GM21423 (cell line): ENCODE results near the gene NAB1.
"Not testable (repeated sequence)": the region's sequence is repeated elsewhere in the genome, so short reads cannot be mapped to it uniquely, and the experiment has no call there.

Source experiments
- ATAC-seq: cut with Tn5 transposase; IDR thresholded peaks from one replicate; pipeline ENCODE4 v1.9.1; 2021; ENCODE audit warnings: mild to moderate bottlenecking, moderate library complexity; ENCODE audit not compliant: unreplicated experiment

The NAB1 gene

GRCh38 chr2:190670182-190670946 is 21.5 kb downstream of the NAB1 start:
- ATAC-seq = no peak

DNA sequence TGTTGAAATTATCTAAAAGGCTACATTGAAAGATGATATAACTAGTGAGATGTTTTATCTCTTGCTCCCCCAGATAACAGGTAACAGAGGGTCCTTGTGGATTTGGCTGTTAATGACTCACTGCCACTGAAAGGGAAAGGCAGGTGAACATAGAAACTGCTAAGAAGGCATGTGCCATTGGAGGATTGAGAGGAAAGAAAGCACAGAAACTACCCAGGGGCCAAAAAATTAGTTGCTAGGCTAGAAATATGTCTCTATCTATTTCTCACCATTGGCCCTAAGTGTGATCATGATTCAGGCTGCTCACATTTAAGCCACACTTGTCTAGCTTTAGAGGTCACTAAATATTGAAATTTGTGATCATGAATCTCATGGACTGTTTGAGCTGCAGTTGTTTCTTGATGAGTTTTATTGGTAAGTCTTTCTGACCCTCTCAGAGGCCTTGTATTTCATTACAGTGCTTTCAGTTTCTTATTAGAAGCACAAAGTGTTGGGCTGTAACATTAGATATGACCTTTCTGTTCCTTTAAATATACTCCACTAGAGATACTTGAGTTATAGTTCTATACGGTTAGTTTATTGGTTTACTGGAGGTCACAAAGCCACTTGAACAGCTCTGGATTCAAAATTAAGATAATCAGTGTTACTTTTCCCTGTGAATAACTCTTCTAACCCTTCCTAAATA is 26.2 kb downstream of the NAB1 start:
- peak; percentile 49 for ATAC-seq

- no peak for ATAC-seq
Measured at GRCh38 chr2:190677255-190677654, 28.4 kb downstream of the NAB1 start.

- peak; percentile 57 for ATAC-seq
Measured at GRCh38 chr2:190678444-190679162, 29.7 kb downstream of the NAB1 start.

- ATAC-seq = no peak
Measured at GRCh38 chr2:190679391-190679790, 30.5 kb downstream of the NAB1 start.

DNA sequence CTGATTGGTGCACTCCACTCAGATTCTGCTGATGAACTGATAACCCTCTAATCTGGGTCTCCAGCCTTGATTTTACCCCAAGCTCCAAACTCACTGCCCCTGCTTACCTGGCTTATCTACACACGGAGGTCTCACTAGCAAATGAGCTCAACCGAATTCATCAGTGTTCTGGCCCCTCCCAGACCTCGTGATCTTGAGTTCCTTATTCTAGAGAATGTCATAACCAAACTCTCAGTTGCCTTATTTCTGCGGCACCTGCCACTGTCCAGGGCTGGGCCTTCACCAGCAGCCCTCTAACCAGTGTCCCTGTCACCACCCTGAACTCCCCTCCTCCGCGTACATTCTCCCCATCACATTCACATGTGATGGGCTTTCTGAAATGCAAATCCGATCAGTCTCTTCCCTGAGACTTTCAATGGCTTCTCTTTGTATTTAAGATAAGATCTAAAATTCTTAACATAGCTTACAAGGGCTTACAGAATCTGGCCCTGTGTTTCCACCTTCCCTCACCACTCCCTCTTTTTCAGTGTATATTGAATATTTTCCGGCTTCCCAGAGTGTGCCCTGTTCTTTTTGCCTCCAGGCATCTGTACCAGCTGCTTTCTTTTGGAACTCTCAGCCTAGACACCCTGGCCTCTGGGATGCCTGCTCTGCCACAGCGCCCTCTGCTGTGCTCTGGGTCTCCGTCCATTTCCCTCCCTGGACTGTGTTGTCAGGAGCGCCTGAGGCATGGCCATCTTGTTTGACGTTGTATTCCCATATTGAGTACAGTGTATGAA is 31.1 kb downstream of the NAB1 start:
- peak; percentile 43 for ATAC-seq

DNA sequence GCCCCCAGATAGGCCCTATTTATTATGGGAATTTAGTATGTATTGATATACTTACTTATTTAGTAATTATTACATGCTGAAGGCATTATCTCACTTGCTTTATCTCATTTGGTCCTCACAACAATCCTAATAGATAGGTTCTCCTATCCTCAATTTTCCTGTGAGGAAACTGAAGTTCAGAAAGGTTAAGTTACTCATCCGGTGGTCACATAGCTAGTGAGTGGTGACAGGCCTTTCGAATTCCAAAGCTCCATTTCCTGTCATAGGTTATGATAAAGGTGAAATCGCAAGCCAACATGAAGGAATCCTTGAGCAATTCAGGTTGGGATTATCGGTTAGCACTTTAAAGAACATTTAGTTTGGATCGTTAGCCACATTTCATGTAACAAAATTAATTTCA is 33.3 kb downstream of the NAB1 start:
- ATAC-seq = no peak

- ATAC-seq = no peak
Measured at GRCh38 chr2:190683802-190684201, 34.9 kb downstream of the NAB1 start.

- ATAC-seq = no peak
Measured at GRCh38 chr2:190684931-190685330, 36.0 kb downstream of the NAB1 start.

GRCh38 chr2:190685333-190685732 is 36.5 kb downstream of the NAB1 start:
- ATAC-seq = no peak

DNA sequence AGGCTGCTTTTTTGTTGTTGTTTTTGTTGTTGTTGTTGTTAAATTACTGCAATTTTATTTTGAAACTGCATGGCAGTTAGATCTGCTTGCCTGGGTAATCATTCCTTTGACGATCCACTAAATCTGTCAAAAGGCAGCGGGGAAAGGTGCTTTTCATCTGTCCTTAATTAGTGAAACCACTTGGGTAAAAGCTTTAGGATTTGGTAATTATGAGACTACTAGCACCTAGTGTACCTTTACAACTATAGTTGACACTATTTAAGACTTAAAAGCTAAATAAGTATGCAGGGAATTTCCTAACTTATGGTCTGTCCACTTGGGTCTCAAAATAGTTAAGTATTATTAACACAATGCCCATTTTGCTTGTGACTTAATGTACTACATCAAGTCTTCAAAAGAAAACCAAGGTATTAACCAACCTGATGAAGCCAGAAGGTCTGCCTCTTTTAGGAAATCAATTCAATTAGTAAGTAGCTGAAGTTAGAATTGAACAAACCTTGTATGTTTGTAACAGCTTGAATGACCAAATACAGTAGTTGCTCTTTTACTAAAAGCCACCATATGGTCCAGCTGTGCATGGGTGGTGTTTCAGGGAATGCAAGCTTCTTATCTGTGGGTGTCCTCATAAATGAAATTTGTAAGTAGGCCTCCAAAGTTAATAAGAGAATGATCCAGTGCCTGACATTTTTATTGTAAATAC is 44.8 kb downstream of the NAB1 start:
- no peak for ATAC-seq

DNA sequence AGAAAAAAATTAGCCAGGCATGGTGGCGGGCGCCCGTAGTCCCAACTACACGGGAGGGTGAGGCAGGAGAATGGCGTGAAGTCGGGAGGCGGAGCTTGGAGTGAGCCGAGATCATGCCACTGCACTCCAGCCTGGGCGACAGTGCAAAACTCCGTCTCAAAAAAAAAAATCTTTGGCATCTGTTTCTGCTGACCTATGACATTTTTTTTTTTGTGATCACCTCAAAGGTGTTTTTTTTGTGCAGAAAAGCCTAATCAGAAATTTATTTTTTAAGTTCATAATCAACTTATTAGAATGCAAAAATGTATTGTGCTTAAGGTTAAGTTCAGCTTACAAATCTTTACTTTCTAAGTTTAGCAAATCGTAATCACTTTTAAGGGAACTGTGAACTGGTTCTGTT is 45.6 kb downstream of the NAB1 start:
- no peak for ATAC-seq

GRCh38 chr2:190695739-190696138 is 46.9 kb downstream of the NAB1 start:
- no peak for ATAC-seq

DNA sequence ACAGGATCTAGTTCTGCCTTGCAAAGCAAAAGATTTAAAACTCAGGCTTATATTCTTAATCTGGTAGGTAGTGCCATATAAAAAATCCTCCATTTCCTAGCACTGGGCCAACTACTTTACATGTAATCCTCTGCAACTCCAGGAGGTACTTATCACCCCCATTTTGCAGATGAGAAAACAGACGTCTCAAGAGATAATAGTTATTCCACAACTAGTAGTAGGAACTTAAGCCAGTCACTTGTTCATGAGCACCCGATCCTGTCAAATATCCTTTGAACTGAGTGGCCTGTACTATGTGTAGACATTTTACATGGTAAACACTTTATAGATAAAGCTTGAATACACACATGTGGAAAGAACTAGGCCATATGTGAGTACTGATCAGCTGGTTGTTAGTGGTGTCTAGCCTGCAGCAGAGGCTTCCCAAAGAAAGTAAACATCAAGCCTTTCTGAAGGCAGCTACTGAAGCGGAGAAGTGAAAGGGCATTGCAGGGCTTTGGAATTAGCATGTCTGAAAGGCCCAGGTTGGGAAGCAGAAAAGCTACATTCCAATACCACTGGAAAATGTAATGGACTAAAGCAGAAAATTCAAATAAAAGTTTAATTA is 48.0 kb downstream of the NAB1 start:
- no peak for ATAC-seq

GRCh38 chr2:190697421-190697820 is 48.5 kb downstream of the NAB1 start:
- no peak for ATAC-seq

DNA sequence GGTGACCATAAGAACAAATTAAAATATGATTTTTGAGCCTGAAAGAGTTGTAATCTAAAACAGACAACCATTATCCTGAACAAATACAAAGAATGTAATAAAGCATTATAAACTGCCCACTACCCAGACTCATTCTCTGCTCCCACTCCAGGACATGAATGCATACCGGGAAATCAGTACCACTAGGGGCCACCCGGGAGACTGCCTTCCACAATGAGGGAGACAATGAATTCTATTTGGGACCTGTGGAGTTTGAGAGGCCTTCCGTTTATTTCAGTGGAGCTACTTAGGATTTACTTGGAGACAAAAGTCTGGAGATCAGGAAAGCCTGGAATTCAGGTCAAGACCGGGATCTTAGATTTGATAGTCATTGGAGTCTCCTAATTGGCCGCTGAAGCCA is 50.0 kb downstream of the NAB1 start:
- ATAC-seq = no peak

DNA sequence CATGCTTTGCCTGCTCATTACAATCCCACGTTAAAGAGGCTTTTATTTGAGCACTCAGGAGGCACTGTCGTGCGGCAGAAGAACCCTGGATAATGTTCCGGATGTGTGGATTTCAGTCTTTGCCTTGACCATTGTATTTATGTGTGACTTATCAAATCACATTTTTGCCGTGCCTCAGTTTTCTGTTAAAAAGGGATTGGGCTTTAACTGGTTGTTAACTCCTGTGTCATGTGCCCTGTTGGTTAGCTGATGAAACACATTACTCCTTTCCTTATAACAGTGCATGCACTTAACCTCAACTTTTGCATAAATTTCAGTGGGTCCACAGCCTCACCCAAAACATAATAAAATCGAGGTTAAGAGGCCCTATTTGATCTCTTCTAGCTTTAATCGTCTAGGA is 52.7 kb downstream of the NAB1 start:
- ATAC-seq = peak; percentile 59

- ATAC-seq = no peak
Measured at GRCh38 chr2:190705280-190705679, 56.4 kb downstream of the NAB1 start.

- no peak for ATAC-seq
Measured at GRCh38 chr2:190707726-190708125, 58.8 kb downstream of the NAB1 start.

GRCh38 chr2:190708650-190709049 is 59.8 kb downstream of the NAB1 start:
- not testable (repeated sequence) for ATAC-seq
